ENCODE results near the gene FDX2. TPM values are rescaled to one million over a fixed set of nuclear protein-coding genes. Genes with fewer than 3 reads are reported as not detected.

FDX2 gene
- total and polyA plus RNA-seq, 2 of the 13 experiments (the other 11 are each of a cell fraction or from before 2014, with no cell fraction given), result 21.0 to 24.7 TPM

DNA sequence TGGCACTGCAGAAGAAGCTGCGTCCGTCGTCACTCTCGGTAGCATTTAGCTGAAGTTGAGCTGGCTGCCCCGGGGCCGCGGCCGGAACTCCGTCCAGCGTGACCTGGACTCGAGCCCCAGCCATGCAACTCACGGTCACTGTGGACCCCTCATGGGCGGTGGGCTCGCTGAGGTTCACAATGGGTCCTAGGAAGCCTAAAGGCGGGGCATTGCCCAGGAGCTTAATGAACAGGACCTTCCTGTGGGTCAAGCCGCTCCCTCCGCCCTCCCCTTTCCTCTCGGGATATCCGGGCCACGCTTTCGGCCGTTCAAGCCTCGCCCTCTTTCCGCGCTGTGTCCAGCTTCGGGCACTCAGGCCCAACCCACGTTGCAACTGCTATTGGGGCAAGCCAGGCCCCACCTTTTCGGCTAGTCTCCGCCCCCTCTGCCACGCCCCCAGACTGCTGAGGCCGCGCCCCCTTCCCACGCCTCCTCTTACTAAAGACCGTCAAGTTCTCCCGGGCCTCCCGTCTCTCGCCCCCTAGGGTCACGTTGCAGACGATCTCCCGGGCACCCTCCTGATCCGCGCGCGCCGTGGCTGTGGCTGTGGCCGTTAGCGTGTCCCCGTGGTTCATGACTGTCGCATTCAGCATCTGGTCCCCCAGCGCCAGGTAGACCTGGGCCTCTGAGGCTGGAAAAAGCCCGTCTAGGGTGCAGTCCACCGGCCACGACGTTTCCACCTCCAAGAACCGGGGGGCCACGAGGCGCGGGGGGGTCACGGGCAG, 19.0 kb upstream of the FDX2 start (continued):
- TF ChIP-seq, protein P1, sequence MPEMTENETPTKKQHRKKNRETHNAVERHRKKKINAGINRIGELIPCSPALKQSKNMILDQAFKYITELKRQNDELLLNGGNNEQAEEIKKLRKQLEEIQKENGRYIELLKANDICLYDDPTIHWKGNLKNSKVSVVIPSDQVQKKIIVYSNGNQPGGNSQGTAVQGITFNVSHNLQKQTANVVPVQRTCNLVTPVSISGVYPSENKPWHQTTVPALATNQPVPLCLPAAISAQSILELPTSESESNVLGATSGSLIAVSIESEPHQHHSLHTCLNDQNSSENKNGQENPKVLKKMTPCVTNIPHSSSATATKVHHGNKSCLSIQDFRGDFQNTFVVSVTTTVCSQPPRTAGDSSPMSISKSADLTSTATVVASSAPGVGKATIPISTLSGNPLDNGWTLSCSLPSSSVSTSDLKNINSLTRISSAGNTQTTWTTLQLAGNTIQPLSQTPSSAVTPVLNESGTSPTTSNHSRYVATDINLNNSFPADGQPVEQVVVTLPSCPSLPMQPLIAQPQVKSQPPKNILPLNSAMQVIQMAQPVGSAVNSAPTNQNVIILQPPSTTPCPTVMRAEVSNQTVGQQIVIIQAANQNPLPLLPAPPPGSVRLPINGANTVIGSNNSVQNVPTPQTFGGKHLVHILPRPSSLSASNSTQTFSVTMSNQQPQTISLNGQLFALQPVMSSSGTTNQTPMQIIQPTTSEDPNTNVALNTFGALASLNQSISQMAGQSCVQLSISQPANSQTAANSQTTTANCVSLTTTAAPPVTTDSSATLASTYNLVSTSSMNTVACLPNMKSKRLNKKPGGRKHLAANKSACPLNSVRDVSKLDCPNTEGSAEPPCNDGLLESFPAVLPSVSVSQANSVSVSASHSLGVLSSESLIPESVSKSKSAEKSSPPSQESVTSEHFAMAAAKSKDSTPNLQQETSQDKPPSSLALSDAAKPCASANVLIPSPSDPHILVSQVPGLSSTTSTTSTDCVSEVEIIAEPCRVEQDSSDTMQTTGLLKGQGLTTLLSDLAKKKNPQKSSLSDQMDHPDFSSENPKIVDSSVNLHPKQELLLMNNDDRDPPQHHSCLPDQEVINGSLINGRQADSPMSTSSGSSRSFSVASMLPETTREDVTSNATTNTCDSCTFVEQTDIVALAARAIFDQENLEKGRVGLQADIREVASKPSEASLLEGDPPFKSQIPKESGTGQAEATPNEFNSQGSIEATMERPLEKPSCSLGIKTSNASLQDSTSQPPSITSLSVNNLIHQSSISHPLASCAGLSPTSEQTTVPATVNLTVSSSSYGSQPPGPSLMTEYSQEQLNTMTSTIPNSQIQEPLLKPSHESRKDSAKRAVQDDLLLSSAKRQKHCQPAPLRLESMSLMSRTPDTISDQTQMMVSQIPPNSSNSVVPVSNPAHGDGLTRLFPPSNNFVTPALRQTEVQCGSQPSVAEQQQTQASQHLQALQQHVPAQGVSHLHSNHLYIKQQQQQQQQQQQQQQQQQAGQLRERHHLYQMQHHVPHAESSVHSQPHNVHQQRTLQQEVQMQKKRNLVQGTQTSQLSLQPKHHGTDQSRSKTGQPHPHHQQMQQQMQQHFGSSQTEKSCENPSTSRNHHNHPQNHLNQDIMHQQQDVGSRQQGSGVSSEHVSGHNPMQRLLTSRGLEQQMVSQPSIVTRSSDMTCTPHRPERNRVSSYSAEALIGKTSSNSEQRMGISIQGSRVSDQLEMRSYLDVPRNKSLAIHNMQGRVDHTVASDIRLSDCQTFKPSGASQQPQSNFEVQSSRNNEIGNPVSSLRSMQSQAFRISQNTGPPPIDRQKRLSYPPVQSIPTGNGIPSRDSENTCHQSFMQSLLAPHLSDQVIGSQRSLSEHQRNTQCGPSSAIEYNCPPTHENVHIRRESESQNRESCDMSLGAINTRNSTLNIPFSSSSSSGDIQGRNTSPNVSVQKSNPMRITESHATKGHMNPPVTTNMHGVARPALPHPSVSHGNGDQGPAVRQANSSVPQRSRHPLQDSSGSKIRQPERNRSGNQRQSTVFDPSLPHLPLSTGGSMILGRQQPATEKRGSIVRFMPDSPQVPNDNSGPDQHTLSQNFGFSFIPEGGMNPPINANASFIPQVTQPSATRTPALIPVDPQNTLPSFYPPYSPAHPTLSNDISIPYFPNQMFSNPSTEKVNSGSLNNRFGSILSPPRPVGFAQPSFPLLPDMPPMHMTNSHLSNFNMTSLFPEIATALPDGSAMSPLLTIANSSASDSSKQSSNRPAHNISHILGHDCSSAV (CRISPR knock-in tag; IDR thresholded peaks at IDR 0.05; ENCODE audit: borderline replicate concordance), result no peak
- TF ChIP-seq ZZZ3 (CRISPR knock-in tag; IDR thresholded peaks at IDR 0.05; ENCODE audit: borderline replicate concordance) (no peak), KLF11 (CRISPR knock-in tag; IDR thresholded peaks at IDR 0.05) (no peak), ZBTB1 (CRISPR knock-in tag; IDR thresholded peaks at IDR 0.05; ENCODE audit: borderline replicate concordance) (no peak), RXRB (CRISPR knock-in tag; IDR thresholded peaks at IDR 0.05; ENCODE audit: borderline replicate concordance) (no peak), SNRNP70 (IDR thresholded peaks at IDR 0.05; ENCODE audit: low read depth, low read length) (no peak), HOXA7 (CRISPR knock-in tag; IDR thresholded peaks at IDR 0.05) (no peak), HDAC1 (CRISPR knock-in tag; IDR thresholded peaks at IDR 0.05) (no peak; the same call in 1 of the 2 replicates), MIXL1 (CRISPR knock-in tag; IDR thresholded peaks at IDR 0.05) (no peak), NRL (CRISPR knock-in tag; IDR thresholded peaks at IDR 0.05; ENCODE audit: borderline replicate concordance) (no peak), HOXA5 (CRISPR knock-in tag; IDR thresholded peaks at IDR 0.05) (no peak), ZNF232 (CRISPR knock-in tag; IDR thresholded peaks at IDR 0.05; ENCODE audit: borderline replicate concordance) (no peak; the same call in 1 of the 2 replicates), AKAP8 (CRISPR knock-in tag; IDR thresholded peaks at IDR 0.05) (no peak), ZNF83 (CRISPR knock-in tag; IDR thresholded peaks at IDR 0.05; ENCODE audit: borderline replicate concordance) (no peak; the same call in 1 of the 2 replicates)
- TF ChIP-seq, protein P2, sequence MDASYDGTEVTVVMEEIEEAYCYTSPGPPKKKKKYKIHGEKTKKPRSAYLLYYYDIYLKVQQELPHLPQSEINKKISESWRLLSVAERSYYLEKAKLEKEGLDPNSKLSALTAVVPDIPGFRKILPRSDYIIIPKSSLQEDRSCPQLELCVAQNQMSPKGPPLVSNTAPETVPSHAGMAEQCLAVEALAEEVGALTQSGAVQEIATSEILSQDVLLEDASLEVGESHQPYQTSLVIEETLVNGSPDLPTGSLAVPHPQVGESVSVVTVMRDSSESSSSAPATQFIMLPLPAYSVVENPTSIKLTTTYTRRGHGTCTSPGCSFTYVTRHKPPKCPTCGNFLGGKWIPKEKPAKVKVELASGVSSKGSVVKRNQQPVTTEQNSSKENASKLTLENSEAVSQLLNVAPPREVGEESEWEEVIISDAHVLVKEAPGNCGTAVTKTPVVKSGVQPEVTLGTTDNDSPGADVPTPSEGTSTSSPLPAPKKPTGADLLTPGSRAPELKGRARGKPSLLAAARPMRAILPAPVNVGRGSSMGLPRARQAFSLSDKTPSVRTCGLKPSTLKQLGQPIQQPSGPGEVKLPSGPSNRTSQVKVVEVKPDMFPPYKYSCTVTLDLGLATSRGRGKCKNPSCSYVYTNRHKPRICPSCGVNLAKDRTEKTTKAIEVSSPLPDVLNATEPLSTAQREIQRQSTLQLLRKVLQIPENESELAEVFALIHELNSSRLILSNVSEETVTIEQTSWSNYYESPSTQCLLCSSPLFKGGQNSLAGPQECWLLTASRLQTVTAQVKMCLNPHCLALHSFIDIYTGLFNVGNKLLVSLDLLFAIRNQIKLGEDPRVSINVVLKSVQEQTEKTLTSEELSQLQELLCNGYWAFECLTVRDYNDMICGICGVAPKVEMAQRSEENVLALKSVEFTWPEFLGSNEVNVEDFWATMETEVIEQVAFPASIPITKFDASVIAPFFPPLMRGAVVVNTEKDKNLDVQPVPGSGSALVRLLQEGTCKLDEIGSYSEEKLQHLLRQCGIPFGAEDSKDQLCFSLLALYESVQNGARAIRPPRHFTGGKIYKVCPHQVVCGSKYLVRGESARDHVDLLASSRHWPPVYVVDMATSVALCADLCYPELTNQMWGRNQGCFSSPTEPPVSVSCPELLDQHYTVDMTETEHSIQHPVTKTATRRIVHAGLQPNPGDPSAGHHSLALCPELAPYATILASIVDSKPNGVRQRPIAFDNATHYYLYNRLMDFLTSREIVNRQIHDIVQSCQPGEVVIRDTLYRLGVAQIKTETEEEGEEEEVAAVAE (CRISPR knock-in tag; IDR thresholded peaks at IDR 0.05; ENCODE audit: borderline replicate concordance), result no peak
